ENCODE data around the gene RHOBTB3. TPM values are rescaled to one million over a fixed set of nuclear protein-coding genes. Genes with fewer than 3 reads are reported as not detected.
"Not testable (repeated sequence)": the region's sequence is repeated elsewhere in the genome, so short reads cannot be mapped to it uniquely, and the experiment has no call there.

Gene RHOBTB3, protein sequence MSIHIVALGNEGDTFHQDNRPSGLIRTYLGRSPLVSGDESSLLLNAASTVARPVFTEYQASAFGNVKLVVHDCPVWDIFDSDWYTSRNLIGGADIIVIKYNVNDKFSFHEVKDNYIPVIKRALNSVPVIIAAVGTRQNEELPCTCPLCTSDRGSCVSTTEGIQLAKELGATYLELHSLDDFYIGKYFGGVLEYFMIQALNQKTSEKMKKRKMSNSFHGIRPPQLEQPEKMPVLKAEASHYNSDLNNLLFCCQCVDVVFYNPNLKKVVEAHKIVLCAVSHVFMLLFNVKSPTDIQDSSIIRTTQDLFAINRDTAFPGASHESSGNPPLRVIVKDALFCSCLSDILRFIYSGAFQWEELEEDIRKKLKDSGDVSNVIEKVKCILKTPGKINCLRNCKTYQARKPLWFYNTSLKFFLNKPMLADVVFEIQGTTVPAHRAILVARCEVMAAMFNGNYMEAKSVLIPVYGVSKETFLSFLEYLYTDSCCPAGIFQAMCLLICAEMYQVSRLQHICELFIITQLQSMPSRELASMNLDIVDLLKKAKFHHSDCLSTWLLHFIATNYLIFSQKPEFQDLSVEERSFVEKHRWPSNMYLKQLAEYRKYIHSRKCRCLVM
- total RNA-seq = 192 TPM

DNA sequence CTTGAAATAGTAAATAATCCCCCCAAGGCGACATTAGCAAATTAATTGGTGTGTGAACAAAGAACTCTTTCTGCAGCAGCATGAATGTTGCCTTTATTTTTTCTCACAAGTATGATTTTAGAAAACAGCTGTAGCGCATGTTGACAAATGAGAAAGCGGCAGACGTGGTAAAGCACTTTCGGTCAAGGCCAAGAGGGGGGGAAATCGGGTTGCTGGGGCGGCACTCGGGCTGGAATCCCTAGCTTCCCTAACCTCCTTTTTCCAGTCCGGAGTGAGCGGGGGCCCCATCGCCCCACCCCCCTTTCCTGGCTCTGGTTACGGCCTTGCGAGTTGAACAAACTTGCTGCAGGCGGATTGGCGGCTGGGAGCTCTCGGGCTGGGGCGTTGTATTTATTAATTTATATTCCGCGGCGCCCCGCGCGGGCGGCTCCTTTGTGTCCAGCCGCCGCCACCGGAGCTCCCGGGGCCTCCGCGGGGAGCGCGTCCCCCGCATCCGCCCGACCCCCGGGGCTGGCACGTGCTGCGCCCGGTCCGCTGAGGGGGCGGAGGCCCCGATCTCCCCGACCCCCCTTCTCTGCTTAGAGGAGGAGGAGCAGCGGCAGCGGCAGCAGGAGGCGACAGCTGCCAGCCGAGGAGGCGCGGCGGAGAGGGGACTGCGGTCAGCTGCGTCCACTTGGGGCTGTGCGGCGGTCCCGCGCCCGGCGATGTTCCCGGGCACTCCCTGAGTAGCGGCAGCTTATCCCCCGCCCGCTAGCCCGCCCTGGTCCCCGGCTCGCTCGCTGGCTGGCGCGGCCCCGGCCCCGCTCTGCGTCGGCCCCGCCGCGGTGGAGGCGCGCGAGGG, at the start of gene RHOBTB3:
Gene RHOBTB3 (plus strand): TSS at position 607 of the 841 bp plus-strand sequence. CDS start 347 bp downstream, outside the sequence.
- peak; percentile 89 for ATAC-seq
- DNase-seq (ENCODE audit: low spot score) = peak; percentile 95
- intact Hi-C loops (cut with DNase I) = loop anchor here (10.0 kb wide), 1 partner anchor 86 kb away; the partner anchor contains the start of gene RFESD

DNA sequence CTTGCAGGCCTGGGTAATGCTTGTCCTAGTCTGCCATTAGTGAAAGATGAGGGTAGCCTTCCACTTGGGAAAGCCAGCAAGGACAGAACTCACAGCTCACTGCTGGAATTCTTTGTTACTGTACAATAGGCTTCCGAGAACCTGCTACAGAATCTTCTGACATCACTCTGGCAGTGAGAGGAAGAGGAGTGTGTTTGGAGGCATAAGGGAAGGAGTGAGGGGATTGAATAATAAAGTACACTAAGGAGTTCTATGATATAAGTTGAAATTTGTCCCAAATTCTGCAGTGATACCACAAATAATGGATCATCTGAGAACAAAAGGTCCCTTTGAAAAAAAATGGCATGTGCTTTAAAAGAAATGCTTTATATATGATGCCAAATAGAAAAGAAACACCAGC, 48.2 kb upstream of the RHOBTB3 start, which contains the start of gene SPATA9:
Gene SPATA9 (minus strand): TSS at position 101 of the 400 bp plus-strand sequence. CDS start 137 bp downstream, outside the sequence.
- DNase-seq (ENCODE audit: low spot score) (no peak), ATAC-seq (no peak)

DNA sequence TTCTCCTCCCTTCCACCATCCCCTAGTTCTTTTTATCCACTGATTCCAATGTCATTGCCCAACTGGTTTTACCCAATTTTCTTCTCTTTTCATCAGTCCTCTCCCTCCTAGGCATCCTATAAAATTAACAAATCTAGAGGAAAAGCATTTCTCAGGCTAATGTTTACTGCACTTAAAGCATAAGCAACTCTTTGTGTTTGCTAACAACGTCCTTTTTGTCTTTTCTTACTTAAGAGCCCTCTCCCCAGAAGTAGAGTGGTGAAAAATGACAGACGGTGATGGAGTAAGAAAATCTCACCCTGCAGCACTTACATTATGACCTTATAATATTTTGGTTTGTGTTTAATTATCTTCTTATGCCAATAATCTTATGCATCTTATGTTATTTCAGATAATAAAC, 46.8 kb upstream of the RHOBTB3 start:
- intact Hi-C loops (cut with DNase I) = no loop called here
- DNase-seq (ENCODE audit: low spot score) = no peak
- no peak for ATAC-seq

More for the DNA sequence above, 48.2 kb upstream of the RHOBTB3 start, which contains the start of gene SPATA9:
- intact Hi-C loops (cut with DNase I) = no loop called here

GRCh38 chr5:95686651-95687050, 44.5 kb upstream of the RHOBTB3 start:
- DNase-seq (ENCODE audit: low spot score) = no peak
- intact Hi-C loops (cut with DNase I) = no loop called here
- no peak for ATAC-seq

DNA sequence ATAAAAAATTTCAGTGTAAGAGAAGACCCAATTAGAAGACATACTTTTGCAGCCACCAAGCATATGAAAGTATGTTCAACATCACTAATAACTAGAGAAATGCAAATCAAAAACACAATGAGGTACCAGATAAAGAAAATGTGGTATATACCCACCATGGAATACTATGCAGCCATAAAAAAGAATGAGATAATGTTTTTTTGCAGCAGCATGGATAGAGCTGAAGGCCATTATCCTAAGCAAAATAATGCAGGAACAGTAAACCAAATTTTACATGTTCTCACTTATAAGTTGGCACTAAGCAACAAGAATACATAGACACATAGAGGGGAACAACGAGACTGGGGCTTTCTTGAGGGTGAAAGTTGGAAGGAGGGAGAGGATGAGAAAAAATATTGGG, 41.5 kb upstream of the RHOBTB3 start:
- DNase-seq (ENCODE audit: low spot score) = no peak
- ATAC-seq = no peak
- intact Hi-C loops (cut with DNase I) = no loop called here

DNA sequence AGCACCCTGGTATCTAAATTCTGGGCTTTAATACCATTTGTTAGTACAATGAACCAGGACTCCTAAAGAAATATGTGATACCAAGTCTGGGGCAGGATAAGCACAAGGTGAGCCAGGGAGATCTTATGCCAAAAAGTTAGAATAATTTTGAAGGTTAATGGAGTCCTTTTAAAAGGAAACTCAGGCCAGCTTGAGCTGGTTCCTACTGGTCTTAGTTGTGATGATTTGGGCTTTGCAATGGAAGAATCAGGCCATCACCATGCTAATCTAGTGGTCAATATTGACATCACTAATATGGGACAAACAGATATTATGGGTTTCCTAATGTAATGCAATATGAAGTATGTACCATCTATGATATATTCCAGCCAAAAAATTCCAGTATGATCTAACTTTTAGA, 40.8 kb upstream of the RHOBTB3 start:
- no peak for ATAC-seq
- DNase-seq (ENCODE audit: low spot score) = no peak
- intact Hi-C loops (cut with DNase I) = no loop called here

DNA sequence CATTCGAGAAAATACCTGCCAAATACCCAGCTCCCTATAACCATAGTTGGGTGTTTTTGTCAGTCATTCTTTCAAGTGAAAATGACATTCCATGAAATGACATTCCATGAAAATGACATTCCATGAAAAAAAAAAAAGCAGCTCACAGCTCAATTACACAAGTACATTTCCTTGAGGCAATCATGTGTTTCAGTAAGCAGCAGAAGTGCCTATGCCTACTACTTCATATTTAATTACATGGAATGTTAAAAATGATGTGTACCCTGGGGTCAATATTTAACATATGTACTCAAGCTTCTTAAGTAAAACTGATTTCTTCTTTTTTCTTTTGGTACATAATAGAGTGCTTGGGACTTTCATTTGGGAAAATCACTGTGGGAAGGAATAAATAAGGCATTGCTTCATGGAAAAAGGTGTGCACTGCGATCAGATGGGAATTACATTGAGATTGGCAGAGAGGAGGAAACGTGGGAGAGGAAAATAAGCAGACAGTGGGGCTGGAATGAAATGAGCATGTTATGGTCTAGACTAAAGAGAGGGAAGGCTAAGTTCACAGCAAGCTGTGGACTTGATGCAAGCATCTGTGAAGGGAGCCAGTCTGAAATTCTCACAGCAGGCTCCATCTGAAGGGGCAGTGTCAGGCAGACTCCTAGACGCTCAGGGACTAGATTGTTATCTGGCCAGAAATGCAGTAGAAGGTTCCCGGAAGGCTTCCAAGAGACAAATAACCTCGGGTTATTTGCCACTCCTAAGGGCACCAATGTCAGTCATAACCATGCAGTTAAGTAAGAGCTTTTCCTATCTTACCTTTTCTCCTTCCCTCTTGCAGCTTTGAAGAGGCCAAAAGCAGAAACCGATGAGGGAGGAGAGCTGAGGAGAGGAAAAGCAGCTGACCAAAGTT, 33.1 kb upstream of the RHOBTB3 start:
- ATAC-seq (no peak), DNase-seq (ENCODE audit: low spot score) (no peak)
- intact Hi-C loops (cut with DNase I) = no loop called here

GRCh38 chr5:95699337-95699736, 31.8 kb upstream of the RHOBTB3 start:
- intact Hi-C loops (cut with DNase I) = no loop called here
- DNase-seq (ENCODE audit: low spot score) (no peak), ATAC-seq (no peak)

GRCh38 chr5:95701074-95701473, 30.1 kb upstream of the RHOBTB3 start:
- ATAC-seq = no peak
- DNase-seq (ENCODE audit: low spot score) = no peak
- intact Hi-C loops (cut with DNase I) = no loop called here

DNA sequence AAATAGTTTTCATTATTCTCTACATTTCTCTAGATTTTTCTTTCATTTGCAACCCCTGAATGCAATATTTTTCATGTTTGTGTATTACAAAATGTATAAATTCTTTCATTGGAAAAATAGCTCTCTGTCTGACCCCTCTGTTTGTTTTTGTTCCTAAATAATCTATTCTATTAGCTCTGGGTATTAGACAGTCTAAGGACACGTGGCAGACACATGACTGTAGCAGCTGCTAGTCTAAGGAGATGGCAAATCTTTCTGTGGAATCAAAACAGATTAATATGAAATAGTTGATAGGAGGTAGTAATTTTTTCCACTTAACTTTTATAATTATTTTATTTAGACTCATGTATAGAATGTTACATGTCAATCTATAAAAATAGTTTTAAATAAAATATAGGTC, 27.0 kb upstream of the RHOBTB3 start:
- ATAC-seq (no peak), DNase-seq (ENCODE audit: low spot score) (no peak)
- intact Hi-C loops (cut with DNase I) = no loop called here

DNA sequence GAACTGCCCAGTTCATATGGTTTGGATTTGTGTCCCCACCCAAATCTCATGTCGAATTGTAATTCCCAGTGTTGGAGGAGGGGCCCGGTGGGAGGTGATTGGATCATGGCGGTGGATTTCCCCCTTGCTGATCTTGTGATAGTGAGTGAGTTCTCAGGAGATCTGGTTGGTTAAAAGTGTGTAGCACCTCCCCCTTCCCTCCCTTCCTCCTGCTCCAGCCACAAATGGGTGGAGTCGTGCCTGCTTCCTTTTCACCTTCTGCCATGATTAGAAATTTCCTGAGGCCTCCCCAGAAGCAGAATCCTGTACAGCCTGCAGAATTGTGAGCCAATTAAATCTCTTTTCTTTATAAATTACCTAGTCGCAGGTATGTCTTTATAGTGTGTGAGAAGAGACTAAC, 24.9 kb upstream of the RHOBTB3 start:
- DNase-seq (ENCODE audit: low spot score); ATAC-seq; intact Hi-C loops (cut with DNase I): not testable (repeated sequence)

GRCh38 chr5:95707055-95707454, 24.1 kb upstream of the RHOBTB3 start:
- no peak for DNase-seq (ENCODE audit: low spot score)
- ATAC-seq = no peak
- intact Hi-C loops (cut with DNase I) = no loop called here

GRCh38 chr5:95707534-95708188, 23.5 kb upstream of the RHOBTB3 start:
- intact Hi-C loops (cut with DNase I); ATAC-seq; DNase-seq (ENCODE audit: low spot score): not testable (repeated sequence)

- intact Hi-C loops (cut with DNase I) = no loop called here
- DNase-seq (ENCODE audit: low spot score) (no peak), ATAC-seq (no peak)
Measured at GRCh38 chr5:95708876-95709275, 22.3 kb upstream of the RHOBTB3 start.

GRCh38 chr5:95709967-95710650, 21.0 kb upstream of the RHOBTB3 start:
- intact Hi-C loops (cut with DNase I) = no loop called here
- no peak for DNase-seq (ENCODE audit: low spot score)
- peak; percentile 78 for ATAC-seq

- not testable (repeated sequence) for DNase-seq (ENCODE audit: low spot score)
- peak; percentile 57 for ATAC-seq
Measured at GRCh38 chr5:95710651-95711500, 20.3 kb upstream of the RHOBTB3 start.

More at GRCh38 chr5:95710651-95711500, 20.3 kb upstream of the RHOBTB3 start:
- intact Hi-C loops (cut with DNase I) = not testable (repeated sequence)

All from sciatic nerve (tissue), 2 donors.